GM19328 (cell line): ENCODE data around the gene PSMB2.
"Not testable (repeated sequence)": the region's sequence is repeated elsewhere in the genome, so short reads cannot be mapped to it uniquely, and the experiment has no call there.

Source experiments
- ATAC-seq: cut with Tn5 transposase; IDR thresholded peaks from one replicate; pipeline ENCODE4 v1.9.1; 2021; ENCODE audit warnings: mild to moderate bottlenecking, moderate library complexity; ENCODE audit not compliant: unreplicated experiment

The PSMB2 gene

GRCh38 chr1:35594005-35594760, 47.1 kb downstream of the PSMB2 start:
- no peak for ATAC-seq

- ATAC-seq, result no peak
Measured at GRCh38 chr1:35592991-35593769, 48.1 kb downstream of the PSMB2 start.

GRCh38 chr1:35591211-35591610, 50.1 kb downstream of the PSMB2 start:
- ATAC-seq, result no peak

- ATAC-seq, result no peak
Measured at GRCh38 chr1:35590476-35591040, 50.8 kb downstream of the PSMB2 start.

GRCh38 chr1:35589516-35590427, 51.6 kb downstream of the PSMB2 start:
- no peak for ATAC-seq

GRCh38 chr1:35588197-35588910, 53.0 kb downstream of the PSMB2 start:
- no peak for ATAC-seq

- ATAC-seq, result no peak
Measured at GRCh38 chr1:35587736-35588135, 53.6 kb downstream of the PSMB2 start.

- no peak for ATAC-seq
Measured at GRCh38 chr1:35586808-35587207, 54.5 kb downstream of the PSMB2 start.

GRCh38 chr1:35585805-35586204, 55.5 kb downstream of the PSMB2 start:
- not testable (repeated sequence) for ATAC-seq

GRCh38 chr1:35585281-35585680, 56.0 kb downstream of the PSMB2 start:
- ATAC-seq, result no peak

GRCh38 chr1:35581621-35582020, 59.7 kb downstream of the PSMB2 start:
- not testable (repeated sequence) for ATAC-seq

GRCh38 chr1:35580949-35581388, 60.4 kb downstream of the PSMB2 start:
- no peak for ATAC-seq

GRCh38 chr1:35577071-35577998, 64.0 kb downstream of the PSMB2 start:
- ATAC-seq, result no peak

GRCh38 chr1:35576766-35577070, 64.6 kb downstream of the PSMB2 start:
- ATAC-seq, result not testable (repeated sequence)

GRCh38 chr1:35576061-35576765, 65.1 kb downstream of the PSMB2 start:
- no peak for ATAC-seq

- ATAC-seq, result no peak
Measured at GRCh38 chr1:35575416-35575958, 65.8 kb downstream of the PSMB2 start.

- no peak for ATAC-seq
Measured at GRCh38 chr1:35574655-35575415, 66.5 kb downstream of the PSMB2 start.
